Common myeloid progenitor, CD34-positive (primary cell): ENCODE data around the gene SLC25A43.

Experiments
- CTCF ChIA-PET: fragments of 350-600 bp; sonication (Branson Sonifier 250); formaldehyde crosslinking; loops from one replicate; lab custom pipeline; 2021; ENCODE audit warnings: antibody characterized with exemption; lab: Charles Lee
- POLR2A ChIA-PET: fragments of 350-600 bp; sonication (Branson Sonifier 250); formaldehyde crosslinking; loops from one replicate; lab custom pipeline; 2021; ENCODE audit warnings: antibody characterized with exemption; lab: Charles Lee
- DNase-seq, 3 donors: peaks; one replicate each; pipeline versions ENCODE4 v3.0.0 to v3.0.0-alpha.2; 2013
- H3K27ac ChIP-seq, 2 experiments: 1 replicate in 1 of 2; 2 replicates in 1 of 2; pipeline ENCODE4 v1.7.0; 2013; ENCODE audit warnings: inconsistent platforms in 2 of 2, low read length in 2 of 2, mild to moderate bottlenecking in 2 of 2, low read depth in 1 of 2, moderate library complexity in 1 of 2; ENCODE audit not compliant: severe bottlenecking in 2 of 2, insufficient read depth in 1 of 2, poor library complexity in 1 of 2
- H3K27me3 ChIP-seq, 5 experiments: replicated peaks in 2 of 5; 1 replicate in 3 of 5; 2 replicates in 2 of 5; pipeline versions ENCODE4 v1.6.1 to v1.7.0; 2013; ENCODE audit warnings: low read length in 4 of 5, mild to moderate bottlenecking in 2 of 5, moderate library complexity in 2 of 5, inconsistent platforms in 1 of 5; ENCODE audit not compliant: insufficient read depth in 5 of 5, control insufficient read depth in 4 of 5
- H3K36me3 ChIP-seq, 4 experiments: 1 replicate in 2 of 4; 2 replicates in 2 of 4; pipeline versions ENCODE4 v1.6.1 to v1.7.0; 2013; ENCODE audit warnings: low read length in 3 of 4, control low read depth in 1 of 4, mild to moderate bottlenecking in 1 of 4; ENCODE audit not compliant: control insufficient read depth in 4 of 4, insufficient read depth in 4 of 4
- H3K4me1 ChIP-seq, 4 experiments: 1 replicate in 3 of 4; 2 replicates in 1 of 4; pipeline versions ENCODE4 v1.6.1 to v1.7.1; 2013; ENCODE audit warnings: low read length in 3 of 4, mild to moderate bottlenecking in 3 of 4, control low read depth in 1 of 4, inconsistent platforms in 1 of 4, moderate library complexity in 1 of 4; ENCODE audit not compliant: control insufficient read depth in 4 of 4, insufficient read depth in 4 of 4; ENCODE audit errors: control extremely low read depth in 1 of 4
- H3K4me3 ChIP-seq, 7 experiments: 1 replicate in 4 of 7; 2 replicates in 3 of 7; pipeline versions ENCODE4 v1.5.1 to v1.7.0; 2013; ENCODE audit warnings: mild to moderate bottlenecking in 7 of 7, low read length in 6 of 7, moderate library complexity in 6 of 7, inconsistent platforms in 2 of 7, low read depth in 2 of 7, control low read depth in 1 of 7; ENCODE audit not compliant: insufficient read depth in 4 of 7, control insufficient read depth in 1 of 7; ENCODE audit errors: extremely low read depth in 1 of 7
- H3K9me3 ChIP-seq, 5 experiments: 1 replicate in 4 of 5; 2 replicates in 1 of 5; pipeline versions ENCODE4 v1.6.1 to v1.7.1; 2013; ENCODE audit warnings: low read length in 4 of 5, mild to moderate bottlenecking in 2 of 5, inconsistent platforms in 1 of 5, low read depth in 1 of 5, moderate library complexity in 1 of 5; ENCODE audit not compliant: control insufficient read depth in 4 of 5, insufficient read depth in 2 of 5; ENCODE audit errors: control extremely low read depth in 1 of 5
- WGBS: methylation state at CpG from one replicate; pipeline ENCODE4 v1.1.5; 2013; ENCODE audit not compliant: insufficient coverage; 5-methylcytosine and 5-hydroxymethylcytosine counted together

The SLC25A43 gene

GRCh38 chrX:119406776-119407175, 7.6 kb downstream of the SLC25A43 start:
- no peak for DNase-seq
- WGBS: 40% methylated on average over 1 of the region's 1 CpG

GRCh38 chrX:119407681-119408080, 8.5 kb downstream of the SLC25A43 start:
- peaks cover 0 to 15% (median 7%) of the 10 kb centered on the region in 4 experiments for H3K36me3 ChIP-seq
- peaks cover 0 to 2% (median 0%) of the 10 kb centered on the region in 5 experiments for H3K27me3 ChIP-seq
- H3K4me1 ChIP-seq: peaks cover 0 to under 1% (median 0%) of the 10 kb centered on the region in 4 experiments
- H3K27ac ChIP-seq: no peak overlapping the region
- H3K4me3 ChIP-seq: no peak overlapping the region
- WGBS: 86% methylated on average over 9 of the region's 9 CpGs
- no peak for DNase-seq
- ChIA-PET POLR2A (no interaction called here), CTCF (interaction anchor here (1.4 kb wide), 1 partner anchor 8 kb away, joined by 3 read pairs; no protein-coding TSS in a partner anchor)
- no peaks in the 10 kb centered on the region for H3K9me3 ChIP-seq

More at GRCh38 chrX:119406776-119407175, 7.6 kb downstream of the SLC25A43 start:
- H3K27me3 ChIP-seq: no peaks in the 10 kb centered on the region
- ChIA-PET CTCF (interaction anchor here (1.1 to 1.4 kb wide), 2 partner anchors 9 to 76 kb away, joined by 3 read pairs; no protein-coding TSS in a partner anchor), POLR2A (no interaction called here)
- H3K4me1 ChIP-seq: peaks cover 0 to 4% (median 0%) of the 10 kb centered on the region in 4 experiments
- no peak overlapping the region for H3K27ac ChIP-seq
- H3K4me3 ChIP-seq: no peak overlapping the region
- no peaks in the 10 kb centered on the region for H3K9me3 ChIP-seq
- peaks cover 0 to 15% (median 7%) of the 10 kb centered on the region in 4 experiments for H3K36me3 ChIP-seq

- POLR2A ChIA-PET: no interaction called here
- H3K4me1 ChIP-seq: no peaks in the 10 kb centered on the region
- no peak overlapping the region for H3K4me3 ChIP-seq
- CTCF ChIA-PET: interaction anchor here (1.4 kb wide), 1 partner anchor 10 kb away, joined by 3 read pairs; no protein-coding TSS in a partner anchor
- H3K9me3 ChIP-seq: no peaks in the 10 kb centered on the region
- no peak overlapping the region for H3K27ac ChIP-seq
- peaks cover 0 to 15% (median 7%) of the 10 kb centered on the region in 4 experiments for H3K36me3 ChIP-seq
- WGBS: 87% methylated on average over 9 of the region's 15 CpGs
- peaks cover 0 to 2% (median 0%) of the 10 kb centered on the region in 5 experiments for H3K27me3 ChIP-seq
- no peak for DNase-seq
Observed at GRCh38 chrX:119410027-119410819, 11.1 kb downstream of the SLC25A43 start.

- 94% methylated on average over 2 of the region's 3 CpGs for WGBS
Observed at GRCh38 chrX:119410854-119411253, 11.7 kb downstream of the SLC25A43 start.

GRCh38 chrX:119411959-119412358, 12.8 kb downstream of the SLC25A43 start:
- POLR2A ChIA-PET: no interaction called here

More at GRCh38 chrX:119410854-119411253, 11.7 kb downstream of the SLC25A43 start:
- peaks cover 0 to 15% (median 7%) of the 10 kb centered on the region in 4 experiments for H3K36me3 ChIP-seq
- H3K27me3 ChIP-seq: peaks cover 0 to 2% (median 0%) of the 10 kb centered on the region in 5 experiments
- no peaks in the 10 kb centered on the region for H3K4me1 ChIP-seq
- no peaks in the 10 kb centered on the region for H3K9me3 ChIP-seq
- H3K4me3 ChIP-seq: no peak overlapping the region
- CTCF ChIA-PET: interaction anchor here (1.4 kb wide), 1 partner anchor 11 kb away, joined by 3 read pairs; no protein-coding TSS in a partner anchor
- DNase-seq: no peak
- no peak overlapping the region for H3K27ac ChIP-seq
- POLR2A ChIA-PET: no interaction called here

GRCh38 chrX:119417376-119417775, 18.2 kb downstream of the SLC25A43 start:
- ChIA-PET CTCF (interaction anchor here (0.6 to 2.4 kb wide), 7 partner anchors 16 to 209 kb away, joined by 3 to 8 read pairs (median 3); no protein-coding TSS in a partner anchor), POLR2A (no interaction called here)
- Histone ChIP-seq H3K27me3 (peaks cover 0 to 2% (median 0%) of the 10 kb centered on the region in 5 experiments), H3K36me3 (peaks cover 0 to 3% (median 0%) of the 10 kb centered on the region in 4 experiments), H3K27ac (no peak overlapping the region), H3K4me3 (no peak overlapping the region), H3K9me3 (no peaks in the 10 kb centered on the region), H3K4me1 (no peaks in the 10 kb centered on the region)
- 49% methylated on average over 2 of the region's 4 CpGs for WGBS
- DNase-seq: peak in 1 of 3 donors; percentile 33

More at GRCh38 chrX:119411959-119412358, 12.8 kb downstream of the SLC25A43 start:
- Histone ChIP-seq H3K9me3 (no peaks in the 10 kb centered on the region), H3K27ac (no peak overlapping the region), H3K27me3 (peaks cover 0 to 2% (median 0%) of the 10 kb centered on the region in 5 experiments), H3K4me1 (no peaks in the 10 kb centered on the region), H3K4me3 (no peak overlapping the region), H3K36me3 (peaks cover 0 to 14% (median 4%) of the 10 kb centered on the region in 4 experiments)
- 76% methylated on average over 5 of the region's 7 CpGs for WGBS
- CTCF ChIA-PET: interaction anchor here (1.4 kb wide), 1 partner anchor 12 kb away, joined by 3 read pairs; no protein-coding TSS in a partner anchor
- DNase-seq: no peak
